ENCODE results near the gene MLH1.

MLH1 gene

GRCh38 chr3:37096288-37096687, 103.0 kb downstream of the MLH1 start:
- no peak for DNase-seq

GRCh38 chr3:37096975-37097374, 103.7 kb downstream of the MLH1 start:
- DNase-seq = no peak

DNA sequence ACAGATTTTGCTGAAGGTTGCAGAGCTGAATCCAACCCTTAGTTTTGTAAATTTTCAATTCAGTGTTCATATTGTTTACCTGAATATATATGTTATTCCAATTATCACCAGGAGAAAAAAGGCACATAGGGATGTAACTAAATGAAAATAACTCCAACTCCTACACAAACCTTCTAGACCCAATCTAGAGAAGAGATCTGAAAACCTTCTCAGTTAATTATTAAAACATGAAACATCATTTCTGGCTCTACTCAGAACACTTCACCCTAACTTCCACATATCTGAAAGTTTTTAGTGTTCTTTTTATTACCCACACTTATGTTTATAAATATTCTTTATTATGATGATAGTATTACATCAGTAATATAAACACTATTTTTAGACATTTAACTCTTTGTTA, 104.5 kb downstream of the MLH1 start:
- DNase-seq = no peak

DNA sequence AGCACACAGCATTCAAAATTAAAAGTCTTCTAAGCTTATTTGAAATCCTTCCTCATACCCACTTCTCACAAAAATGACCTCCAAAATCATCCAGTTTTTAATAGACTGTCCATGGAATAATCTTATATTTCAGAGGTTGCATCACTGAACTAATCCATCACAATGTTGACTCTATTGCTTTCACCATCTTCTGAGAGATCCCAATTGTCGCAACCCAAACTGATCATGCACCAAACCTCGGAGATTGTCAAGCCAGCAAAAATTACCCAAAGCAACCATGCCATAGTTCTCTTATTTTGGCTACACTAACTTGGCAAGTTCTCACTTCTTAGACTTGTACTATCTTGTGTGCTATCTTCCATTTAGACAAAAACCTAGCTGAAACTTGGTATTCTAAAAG, 105.6 kb downstream of the MLH1 start:
- DNase-seq = no peak

DNA sequence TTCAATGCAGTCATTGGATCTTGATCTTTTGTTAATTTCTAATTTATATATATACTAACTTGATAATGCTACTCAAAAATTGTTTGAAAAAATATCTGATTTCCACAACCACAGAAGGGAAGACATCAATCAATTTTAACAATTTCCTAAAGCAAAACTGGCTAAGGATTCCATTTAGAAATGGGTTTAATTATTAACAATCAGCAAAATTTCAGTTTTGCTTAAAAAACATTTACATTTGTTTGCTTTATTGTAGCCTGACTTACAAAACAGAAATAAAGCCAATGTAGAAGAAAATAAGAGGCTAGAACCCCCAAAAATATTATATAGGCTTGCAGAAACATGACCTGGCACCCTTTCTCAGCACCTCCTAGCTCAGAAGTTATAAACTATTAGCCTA, 106.2 kb downstream of the MLH1 start:
- no peak for DNase-seq

GRCh38 chr3:37100411-37100810, 107.1 kb downstream of the MLH1 start:
- no peak for DNase-seq
